Gastroesophageal sphincter (tissue), 4 donors: ENCODE measurements around the gene AP2M1. TPM values are rescaled to one million over a fixed set of nuclear protein-coding genes. Genes with fewer than 3 reads are reported as not detected.
A peak's percentile ranks its signal among the peaks of the same experiment; 100 is the strongest.

ENCODE experiments used
- ATAC-seq: fragments of 150-250 bp; one replicate; pipeline ENCODE4 v1.9.1; 2016; ENCODE audit warnings: mild to moderate bottlenecking, moderate library complexity
- H3K27ac ChIP-seq, 4 donors: fragments of 200-600 bp; sonication (generic) in 3 of 4; 1 replicate in 3 of 4; 2 replicates in 1 of 4; pipeline ENCODE4 v1.5.1; 2016 to 2019
- H3K27me3 ChIP-seq: fragments of 200-600 bp; sonication (generic); one replicate; pipeline ENCODE4 v1.5.1; 2019
- H3K36me3 ChIP-seq, 2 donors: fragments of 200-600 bp; sonication (generic); one replicate each; pipeline ENCODE4 v1.5.1; 2019; ENCODE audit warnings: control low read depth in 1 of 2
- H3K4me1 ChIP-seq, 3 donors: fragments of 200-600 bp; sonication (generic); 1 replicate in 2 of 3; 2 replicates in 1 of 3; pipeline ENCODE4 v1.5.1; 2016 to 2019; ENCODE audit warnings: control low read depth in 2 of 3
- H3K4me3 ChIP-seq, 2 donors: fragments of 200-600 bp; sonication (generic); one replicate each; pipeline ENCODE4 v1.5.1; 2019; ENCODE audit warnings: mild to moderate bottlenecking in 1 of 2, moderate library complexity in 1 of 2
- H3K9me3 ChIP-seq, 3 donors: fragments of 200-600 bp; sonication (generic); one replicate each; pipeline ENCODE4 v1.5.1; 2017 to 2019; ENCODE audit warnings: control low read depth in 2 of 3
- CTCF ChIP-seq, 4 experiments: fragments of 200-600 bp in 2 of 4; fragments of 450-650 bp in 2 of 4; sonication (generic) in 1 of 4; IDR thresholded peaks; one replicate each; pipeline ENCODE4 v1.5.1; 2017 to 2019; ENCODE audit warnings: antibody characterized with exemption in 4 of 4, mild to moderate bottlenecking in 2 of 4, moderate library complexity in 2 of 4
- EP300 ChIP-seq: sonication (generic); formaldehyde crosslinking; IDR thresholded peaks from one replicate; pipeline ENCODE4 v1.6.1; 2017; ENCODE audit warnings: antibody characterized with exemption, mild to moderate bottlenecking
- POLR2A ChIP-seq, 2 donors: fragments of 450-650 bp; IDR thresholded peaks; one replicate each; pipeline ENCODE4 v1.6.1; 2017; ENCODE audit warnings: antibody characterized with exemption in 2 of 2, mild to moderate bottlenecking in 2 of 2, moderate library complexity in 1 of 2
- POLR2AphosphoS5 ChIP-seq: sonication (generic); formaldehyde crosslinking; IDR thresholded peaks from one replicate; pipeline ENCODE4 v1.6.1; 2017; ENCODE audit warnings: antibody characterized with exemption
- WGBS, 2 donors: methylation state at CpG; one replicate each; pipeline ENCODE4 v1.1.5; 2018; ENCODE audit warnings: low coverage in 1 of 2; 5-methylcytosine and 5-hydroxymethylcytosine counted together
- total RNA-seq, 4 donors: library from RNA; depleted of rRNA; stranded (reverse); fragments of >200 nt; gene quantifications; one replicate each; pipeline ENCODE4 v1.1.0, GENCODE V29; 2016

Gene AP2M1
- total RNA-seq, 4 donors from 2014 or later, result 234 to 322 (median 288) TPM

DNA sequence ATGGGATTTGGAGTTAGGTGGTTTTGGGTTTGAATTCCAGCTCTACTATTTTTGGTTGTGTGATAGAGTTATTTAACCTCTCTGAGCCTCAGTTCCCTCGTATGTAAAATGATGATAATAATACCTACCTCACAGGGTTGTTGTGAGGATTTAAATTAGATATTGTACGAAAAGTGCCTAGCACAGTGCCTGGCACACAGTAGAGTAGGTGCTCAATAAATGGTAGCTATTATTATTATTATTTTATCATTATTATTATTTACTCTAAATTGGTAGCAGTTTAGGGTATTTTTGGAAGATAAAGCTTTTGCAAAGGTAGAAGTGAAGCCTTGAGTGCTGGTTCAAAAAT lies 1.3 kb upstream of the AP2M1 start:
- Histone ChIP-seq H3K36me3 (peaks cover 0 to 60% of the 10 kb centered on the region in 2 donors), H3K4me3 (no peak overlapping the region), H3K4me1 (peaks cover 3 to 46% (median 25%) of the 10 kb centered on the region in 3 donors), H3K27me3 (no peaks in the 10 kb centered on the region), H3K27ac (peak overlapping the region in 3 of 4 donors; percentile 55 to 69 (median 59)), H3K9me3 (no peaks in the 10 kb centered on the region)
- TF ChIP-seq POLR2AphosphoS5 (no peak), CTCF (IDR thresholded peaks at IDR 0.05) (no peak), POLR2A (IDR thresholded peaks at IDR 0.05) (no peak), EP300 (no peak)
- ATAC-seq, result no peak
- 83 to 100% methylated on average over 2 of the region's 2 CpGs for WGBS, 2 donors

DNA sequence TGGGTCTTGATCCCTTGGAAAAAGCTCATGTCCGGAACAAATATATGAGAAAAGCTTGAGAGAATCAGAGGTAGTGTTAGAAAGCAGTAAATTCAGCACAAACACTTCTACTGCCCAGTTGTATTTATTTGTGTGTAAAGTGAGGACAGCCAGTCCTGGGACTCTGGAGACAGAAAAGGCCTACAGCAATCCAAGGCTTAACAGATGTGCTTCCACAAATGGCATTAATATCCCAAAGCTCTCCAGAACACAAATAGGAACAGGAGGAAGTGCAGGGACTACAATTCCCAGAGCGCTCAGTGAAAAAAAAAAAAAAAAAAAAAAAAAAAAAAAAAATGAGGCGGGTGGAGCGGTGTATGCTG lies 390 bp upstream of the AP2M1 start:
- Histone ChIP-seq H3K4me3 (no peak overlapping the region), H3K27ac (peak overlapping the region; percentile 5 to 69 (median 57)), H3K4me1 (peaks cover 3 to 52% (median 25%) of the 10 kb centered on the region in 3 donors), H3K9me3 (no peaks in the 10 kb centered on the region), H3K27me3 (no peaks in the 10 kb centered on the region), H3K36me3 (peaks cover 0 to 60% of the 10 kb centered on the region in 2 donors)
- ATAC-seq, result no peak
- 13% methylated on average over 3 of the region's 4 CpGs; no CpG with 5 or more reads in 1 of the 2 donors for WGBS, 2 donors
- TF ChIP-seq POLR2AphosphoS5, result no peak
- no peak for TF ChIP-seq POLR2A (IDR thresholded peaks at IDR 0.05)
- TF ChIP-seq EP300, result no peak
- no peak for TF ChIP-seq CTCF (IDR thresholded peaks at IDR 0.05)

GRCh38 chr3:184175506-184175905 lies 851 bp downstream of the AP2M1 start:
- no peak for ATAC-seq
- peaks cover 3 to 62% (median 25%) of the 10 kb centered on the region in 3 donors for H3K4me1 ChIP-seq
- no peaks in the 10 kb centered on the region for H3K9me3 ChIP-seq
- no peak for TF ChIP-seq POLR2A (IDR thresholded peaks at IDR 0.05)
- TF ChIP-seq CTCF (IDR thresholded peaks at IDR 0.05), result no peak
- no peak for TF ChIP-seq POLR2AphosphoS5
- TF ChIP-seq EP300, result no peak
- peaks cover 4 to 60% of the 10 kb centered on the region in 2 donors for H3K36me3 ChIP-seq
- peak overlapping the region; percentile 62 to 98 (median 92) for H3K27ac ChIP-seq
- H3K27me3 ChIP-seq, result no peaks in the 10 kb centered on the region
- peak overlapping the region; percentile 60 to 97 for H3K4me3 ChIP-seq
- 6 to 15% methylated on average over 6 to 8 of the region's 8 CpGs for WGBS, 2 donors

DNA sequence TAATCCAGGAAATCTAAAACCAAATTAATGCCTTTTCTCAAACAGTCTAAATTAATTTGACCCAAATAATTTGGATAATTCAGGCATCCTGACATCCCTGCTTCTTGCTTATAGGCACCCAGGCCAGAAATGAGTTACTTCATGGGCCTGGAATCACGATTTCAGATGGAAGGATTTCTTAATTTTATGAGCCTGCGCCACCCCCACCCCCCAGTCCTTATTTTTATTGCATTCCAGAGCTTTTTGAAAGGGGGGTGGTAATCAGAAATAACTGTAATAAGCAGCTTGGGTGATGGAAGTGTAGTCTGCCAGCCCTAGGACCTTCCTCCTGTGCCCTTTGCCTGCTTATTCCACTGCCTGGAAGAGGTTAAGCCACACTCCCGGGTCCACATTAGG lies 1.3 kb downstream of the AP2M1 start:
- ATAC-seq, result no peak
- Histone ChIP-seq H3K4me3 (peak overlapping the region; percentile 60 to 97), H3K27ac (peak overlapping the region; percentile 41 to 98 (median 92)), H3K4me1 (peaks cover 3 to 62% (median 25%) of the 10 kb centered on the region in 3 donors), H3K36me3 (peaks cover 4 to 60% of the 10 kb centered on the region in 2 donors), H3K9me3 (no peaks in the 10 kb centered on the region), H3K27me3 (no peaks in the 10 kb centered on the region)
- WGBS, 2 donors, result 19 to 20% methylated on average over 3 of the region's 3 CpGs
- TF ChIP-seq POLR2AphosphoS5, result no peak
- no peak for TF ChIP-seq POLR2A (IDR thresholded peaks at IDR 0.05)
- no peak for TF ChIP-seq CTCF (IDR thresholded peaks at IDR 0.05)
- no peak for TF ChIP-seq EP300
